Measurements from ENCODE around the gene LRRC4C. TPM values are rescaled to one million over a fixed set of nuclear protein-coding genes. Genes with fewer than 3 reads are reported as not detected.

Gene LRRC4C
- total and polyA plus RNA-seq, 4 experiments from 2014 or later = not detected

- ChIA-PET CTCF (ENCODE audit: partially characterized antibody) (no interaction called here), POLR2A (ENCODE audit: partially characterized antibody) (no interaction called here)
- intact Hi-C loops (cut with micrococcal nuclease) = no loop called here
- Mint-ChIP-seq H3K27ac (no peak overlapping the region), H3K4me3 (no peak overlapping the region), H3K36me3 (no peaks in the 10 kb centered on the region), H3K9me3 (peaks cover 3 to 12% (median 8%) of the 10 kb centered on the region in 8 donors), H3K27me3 (no peaks in the 10 kb centered on the region), H3K4me1 (no peaks in the 10 kb centered on the region)
- peaks cover 0 to 3% of the 10 kb centered on the region in 2 donors for H3K9me3 ChIP-seq (ENCODE audit: control insufficient read depth in 1 of 2, low read length in 2 of 2)
- H3K4me1 ChIP-seq (ENCODE audit: insufficient read depth, low read length) = no peaks in the 10 kb centered on the region
- H3K36me3 ChIP-seq (ENCODE audit: insufficient read depth, low read length) = no peaks in the 10 kb centered on the region
- no peak overlapping the region for H3K27ac ChIP-seq (ENCODE audit: low read depth, low read length)
- no peak overlapping the region for H3K4me3 ChIP-seq (ENCODE audit: low read length in 2 of 2)
- H3K27me3 ChIP-seq (ENCODE audit: insufficient read depth, low read length) = no peaks in the 10 kb centered on the region
- DNase-seq = no peak
These were observed 337.9 kb downstream of the LRRC4C start for GRCh38 chr11:41121600-41121999.

GRCh38 chr11:41119484-41119883 lies 340.0 kb downstream of the LRRC4C start:
- ChIA-PET POLR2A (ENCODE audit: partially characterized antibody) (no interaction called here), CTCF (ENCODE audit: partially characterized antibody) (interaction anchor here (1.4 kb wide), 1 partner anchor 11 kb away, joined by 4 read pairs; no protein-coding TSS in a partner anchor)
- H3K4me1 ChIP-seq (ENCODE audit: insufficient read depth, low read length) = no peaks in the 10 kb centered on the region
- H3K27me3 ChIP-seq (ENCODE audit: insufficient read depth, low read length) = no peaks in the 10 kb centered on the region
- H3K4me3 ChIP-seq (ENCODE audit: low read length in 2 of 2) = no peak overlapping the region
- no peak overlapping the region for H3K27ac ChIP-seq (ENCODE audit: low read depth, low read length)
- H3K27me3 Mint-ChIP-seq = no peaks in the 10 kb centered on the region
- H3K36me3 ChIP-seq (ENCODE audit: insufficient read depth, low read length) = no peaks in the 10 kb centered on the region
- peaks cover 0 to 3% of the 10 kb centered on the region in 2 donors for H3K9me3 ChIP-seq (ENCODE audit: control insufficient read depth in 1 of 2, low read length in 2 of 2)
- H3K4me3 Mint-ChIP-seq = no peak overlapping the region
- H3K27ac Mint-ChIP-seq = no peak overlapping the region
- H3K4me1 Mint-ChIP-seq = no peaks in the 10 kb centered on the region
- intact Hi-C loops (cut with micrococcal nuclease) = no loop called here
- no peaks in the 10 kb centered on the region for H3K36me3 Mint-ChIP-seq
- peaks cover 0 to 15% (median 6%) of the 10 kb centered on the region in 8 donors for H3K9me3 Mint-ChIP-seq
- DNase-seq = no peak

- intact Hi-C loops (cut with micrococcal nuclease) = no loop called here
- Mint-ChIP-seq H3K27ac (no peak overlapping the region), H3K4me1 (no peaks in the 10 kb centered on the region), H3K36me3 (no peaks in the 10 kb centered on the region), H3K4me3 (no peak overlapping the region), H3K9me3 (peaks cover 0 to 12% (median 5%) of the 10 kb centered on the region in 8 donors), H3K27me3 (no peaks in the 10 kb centered on the region)
- Histone ChIP-seq H3K9me3 (ENCODE audit: control insufficient read depth in 1 of 2, low read length in 2 of 2) (peaks cover 0 to 3% of the 10 kb centered on the region in 2 donors), H3K27ac (ENCODE audit: low read depth, low read length) (no peak overlapping the region), H3K4me1 (ENCODE audit: insufficient read depth, low read length) (no peaks in the 10 kb centered on the region), H3K4me3 (ENCODE audit: low read length in 2 of 2) (no peak overlapping the region), H3K36me3 (ENCODE audit: insufficient read depth, low read length) (no peaks in the 10 kb centered on the region), H3K27me3 (ENCODE audit: insufficient read depth, low read length) (no peaks in the 10 kb centered on the region)
- CTCF ChIA-PET (ENCODE audit: partially characterized antibody) = no interaction called here
- no peak for DNase-seq
- POLR2A ChIA-PET (ENCODE audit: partially characterized antibody) = no interaction called here
These were observed 340.9 kb downstream of the LRRC4C start for GRCh38 chr11:41118521-41118920.

GRCh38 chr11:41116970-41117369 lies 342.5 kb downstream of the LRRC4C start:
- Histone ChIP-seq H3K4me1 (ENCODE audit: insufficient read depth, low read length) (no peaks in the 10 kb centered on the region), H3K4me3 (ENCODE audit: low read length in 2 of 2) (no peak overlapping the region), H3K36me3 (ENCODE audit: insufficient read depth, low read length) (no peaks in the 10 kb centered on the region), H3K27ac (ENCODE audit: low read depth, low read length) (no peak overlapping the region), H3K9me3 (ENCODE audit: control insufficient read depth in 1 of 2, low read length in 2 of 2) (peaks cover 0 to 3% of the 10 kb centered on the region in 2 donors), H3K27me3 (ENCODE audit: insufficient read depth, low read length) (no peaks in the 10 kb centered on the region)
- peaks cover 0 to 15% (median 7%) of the 10 kb centered on the region in 8 donors for H3K9me3 Mint-ChIP-seq
- no peak overlapping the region for H3K27ac Mint-ChIP-seq
- H3K4me1 Mint-ChIP-seq = no peaks in the 10 kb centered on the region
- POLR2A ChIA-PET (ENCODE audit: partially characterized antibody) = no interaction called here
- no peaks in the 10 kb centered on the region for H3K36me3 Mint-ChIP-seq
- no peak overlapping the region for H3K4me3 Mint-ChIP-seq
- DNase-seq = peak in 1 of 5 donors; percentile 37
- CTCF ChIA-PET (ENCODE audit: partially characterized antibody) = no interaction called here
- H3K27me3 Mint-ChIP-seq = no peaks in the 10 kb centered on the region
- intact Hi-C loops (cut with micrococcal nuclease) = no loop called here

GRCh38 chr11:41115066-41115465 lies 344.4 kb downstream of the LRRC4C start:
- Histone ChIP-seq H3K27me3 (ENCODE audit: insufficient read depth, low read length) (no peaks in the 10 kb centered on the region), H3K4me3 (ENCODE audit: low read length in 2 of 2) (no peak overlapping the region), H3K4me1 (ENCODE audit: insufficient read depth, low read length) (no peaks in the 10 kb centered on the region), H3K27ac (ENCODE audit: low read depth, low read length) (no peak overlapping the region), H3K36me3 (ENCODE audit: insufficient read depth, low read length) (no peaks in the 10 kb centered on the region), H3K9me3 (ENCODE audit: control insufficient read depth in 1 of 2, low read length in 2 of 2) (no peaks in the 10 kb centered on the region)
- no peak overlapping the region for H3K27ac Mint-ChIP-seq
- no peak overlapping the region for H3K4me3 Mint-ChIP-seq
- H3K27me3 Mint-ChIP-seq = no peaks in the 10 kb centered on the region
- peaks cover 0 to 22% (median 1%) of the 10 kb centered on the region in 8 donors for H3K9me3 Mint-ChIP-seq
- ChIA-PET CTCF (ENCODE audit: partially characterized antibody) (no interaction called here), POLR2A (ENCODE audit: partially characterized antibody) (no interaction called here)
- intact Hi-C loops (cut with micrococcal nuclease) = no loop called here
- no peak for DNase-seq
- H3K36me3 Mint-ChIP-seq = no peaks in the 10 kb centered on the region
- H3K4me1 Mint-ChIP-seq = no peaks in the 10 kb centered on the region

- no peak for DNase-seq
- CTCF ChIA-PET (ENCODE audit: partially characterized antibody) = no interaction called here
- no peaks in the 10 kb centered on the region for H3K36me3 Mint-ChIP-seq
- H3K4me3 Mint-ChIP-seq = no peak overlapping the region
- peaks cover 0 to 23% (median 2%) of the 10 kb centered on the region in 8 donors for H3K9me3 Mint-ChIP-seq
- POLR2A ChIA-PET (ENCODE audit: partially characterized antibody) = no interaction called here
- Histone ChIP-seq H3K36me3 (ENCODE audit: insufficient read depth, low read length) (no peaks in the 10 kb centered on the region), H3K4me3 (ENCODE audit: low read length in 2 of 2) (no peak overlapping the region), H3K27ac (ENCODE audit: low read depth, low read length) (no peak overlapping the region), H3K27me3 (ENCODE audit: insufficient read depth, low read length) (no peaks in the 10 kb centered on the region), H3K4me1 (ENCODE audit: insufficient read depth, low read length) (no peaks in the 10 kb centered on the region), H3K9me3 (ENCODE audit: control insufficient read depth in 1 of 2, low read length in 2 of 2) (no peaks in the 10 kb centered on the region)
- no peaks in the 10 kb centered on the region for H3K4me1 Mint-ChIP-seq
- H3K27me3 Mint-ChIP-seq = no peaks in the 10 kb centered on the region
- H3K27ac Mint-ChIP-seq = no peak overlapping the region
- intact Hi-C loops (cut with micrococcal nuclease) = no loop called here
These were observed 346.3 kb downstream of the LRRC4C start for GRCh38 chr11:41113160-41113559.

GRCh38 chr11:41110527-41110926 lies 348.9 kb downstream of the LRRC4C start:
- Histone ChIP-seq H3K4me3 (ENCODE audit: low read length in 2 of 2) (no peak overlapping the region), H3K9me3 (ENCODE audit: control insufficient read depth in 1 of 2, low read length in 2 of 2) (no peaks in the 10 kb centered on the region), H3K36me3 (ENCODE audit: insufficient read depth, low read length) (no peaks in the 10 kb centered on the region), H3K27me3 (ENCODE audit: insufficient read depth, low read length) (no peaks in the 10 kb centered on the region), H3K4me1 (ENCODE audit: insufficient read depth, low read length) (no peaks in the 10 kb centered on the region), H3K27ac (ENCODE audit: low read depth, low read length) (no peak overlapping the region)
- no peaks in the 10 kb centered on the region for H3K27me3 Mint-ChIP-seq
- ChIA-PET POLR2A (ENCODE audit: partially characterized antibody) (no interaction called here), CTCF (ENCODE audit: partially characterized antibody) (no interaction called here)
- intact Hi-C loops (cut with micrococcal nuclease) = no loop called here
- no peak overlapping the region for H3K4me3 Mint-ChIP-seq
- peaks cover 0 to 22% (median 5%) of the 10 kb centered on the region in 8 donors for H3K9me3 Mint-ChIP-seq
- no peaks in the 10 kb centered on the region for H3K36me3 Mint-ChIP-seq
- H3K27ac Mint-ChIP-seq = no peak overlapping the region
- DNase-seq = no peak
- no peaks in the 10 kb centered on the region for H3K4me1 Mint-ChIP-seq

- Mint-ChIP-seq H3K9me3 (peaks cover 0 to 31% (median 17%) of the 10 kb centered on the region in 8 donors), H3K4me3 (no peak overlapping the region), H3K27me3 (no peaks in the 10 kb centered on the region), H3K4me1 (no peaks in the 10 kb centered on the region), H3K36me3 (no peaks in the 10 kb centered on the region), H3K27ac (no peak overlapping the region)
- no peak for DNase-seq
- H3K4me3 ChIP-seq (ENCODE audit: low read length in 2 of 2) = no peak overlapping the region
- ChIA-PET POLR2A (ENCODE audit: partially characterized antibody) (no interaction called here), CTCF (ENCODE audit: partially characterized antibody) (no interaction called here)
- no peak overlapping the region for H3K27ac ChIP-seq (ENCODE audit: low read depth, low read length)
- no peaks in the 10 kb centered on the region for H3K9me3 ChIP-seq (ENCODE audit: control insufficient read depth in 1 of 2, low read length in 2 of 2)
- intact Hi-C loops (cut with micrococcal nuclease) = no loop called here
- H3K27me3 ChIP-seq (ENCODE audit: insufficient read depth, low read length) = no peaks in the 10 kb centered on the region
- no peaks in the 10 kb centered on the region for H3K36me3 ChIP-seq (ENCODE audit: insufficient read depth, low read length)
- H3K4me1 ChIP-seq (ENCODE audit: insufficient read depth, low read length) = no peaks in the 10 kb centered on the region
These were observed 357.0 kb downstream of the LRRC4C start for GRCh38 chr11:41102471-41102870.
